Measurements from ENCODE around the gene ASB2. TPM values are rescaled to one million over a fixed set of nuclear protein-coding genes. Genes with fewer than 3 reads are reported as not detected.

ASB2 gene
- total and polyA plus RNA-seq, 2 of the 8 experiments (the other 6 are each of a cell fraction or from before 2014, with no cell fraction given), result 1.0 to 2.1 TPM

DNA sequence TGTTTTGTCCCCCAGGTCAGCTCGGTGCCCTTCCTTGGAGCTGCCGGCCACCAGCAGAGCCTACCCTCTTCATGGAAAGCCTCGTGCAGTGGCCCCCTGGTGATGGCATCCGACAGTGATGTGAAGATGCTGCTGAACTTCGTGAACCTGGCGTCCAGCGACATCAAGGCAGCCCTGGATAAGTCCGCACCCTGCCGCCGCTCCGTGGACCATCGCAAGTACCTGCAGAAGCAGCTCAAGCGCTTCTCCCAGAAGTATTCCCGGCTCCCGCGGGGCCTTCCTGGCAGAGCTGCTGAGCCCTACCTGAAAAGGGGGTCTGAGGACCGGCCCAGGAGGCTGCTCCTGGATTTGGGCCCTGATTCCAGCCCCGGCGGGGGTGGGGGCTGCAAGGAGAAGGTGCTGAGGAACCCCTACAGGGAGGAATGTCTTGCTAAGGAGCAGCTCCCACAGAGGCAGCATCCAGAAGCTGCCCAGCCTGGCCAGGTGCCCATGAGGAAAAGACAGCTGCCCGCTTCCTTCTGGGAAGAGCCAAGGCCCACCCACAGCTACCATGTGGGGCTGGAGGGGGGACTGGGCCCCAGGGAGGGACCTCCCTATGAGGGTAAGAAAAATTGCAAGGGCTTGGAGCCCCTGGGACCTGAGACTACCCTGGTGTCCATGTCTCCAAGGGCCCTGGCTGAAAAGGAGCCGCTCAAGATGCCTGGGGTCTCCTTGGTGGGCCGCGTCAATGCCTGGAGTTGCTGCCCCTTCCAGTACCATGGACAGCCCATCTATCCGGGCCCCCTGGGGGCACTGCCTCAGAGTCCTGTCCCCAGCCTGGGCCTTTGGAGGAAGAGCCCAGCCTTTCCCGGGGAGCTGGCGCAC is 48.0 kb downstream of the ASB2 start:
- H2BK120ac ChIP-seq (replicated peaks; ENCODE audit: low read depth, low read length), result no peak overlapping the region
- no peak overlapping the region for H2BK12ac ChIP-seq (ENCODE audit: low read depth, low read length)
- H3K9ac ChIP-seq (replicated peaks in 1 of 4; ENCODE audit: extremely low read depth in 1 of 4, low read depth in 3 of 4, low read length in 3 of 4), result no peak overlapping the region
- no peaks in the 10 kb centered on the region for H3K23me2 ChIP-seq (ENCODE audit: low read depth, low read length)
- no peak overlapping the region for H4K91ac ChIP-seq (replicated peaks; ENCODE audit: insufficient read length, low read length)
- no peak overlapping the region for H3K14ac ChIP-seq (ENCODE audit: insufficient read length)
- TF ChIP-seq KDM5A (IDR thresholded peaks at IDR 0.05; ENCODE audit: low read length) (no peak), GABPA (IDR thresholded peaks at IDR 0.05; ENCODE audit: borderline replicate concordance, insufficient read depth, low read length) (no peak), SIN3A (conservative IDR thresholded peaks at IDR 0.05 in 1 of 2, IDR thresholded peaks at IDR 0.05 in 1 of 2; ENCODE audit: low read depth in 1 of 2, low read length in 2 of 2) (no peak), CTBP2 (IDR thresholded peaks at IDR 0.05; ENCODE audit: borderline replicate concordance, insufficient read depth, insufficient read length, low read length) (no peak), TAF7 (optimal IDR thresholded peaks at IDR 0.05; ENCODE audit: borderline replicate concordance, low read depth, low read length) (no peak), RAD21 (IDR thresholded peaks at IDR 0.05 in 1 of 2, conservative IDR thresholded peaks at IDR 0.05 in 1 of 2; ENCODE audit: low read depth in 2 of 2, low read length in 2 of 2) (no peak)
- no peak overlapping the region for H3K27ac ChIP-seq (ENCODE audit: low read depth, low read length)
- H2AFZ ChIP-seq (ENCODE audit: low read length), result no peak overlapping the region
- H3K79me2 ChIP-seq (ENCODE audit: control insufficient read depth in 1 of 2, insufficient read depth in 2 of 2, low read length in 2 of 2), result no peaks in the 10 kb centered on the region
- H3K23ac ChIP-seq (ENCODE audit: insufficient read length), result no peak overlapping the region
- DNase-seq (ENCODE audit: low read depth in 1 of 2, low spot score in 2 of 2), result no peak
- 90% methylated on average over 25 of the region's 26 CpGs; no CpG with 5 or more reads in 1 of the 2 experiments for WGBS, 2 experiments (ENCODE audit: extremely low coverage in 1 of 2, insufficient coverage in 1 of 2, insufficient read length in 1 of 2, insufficient replicate concordance in 2 of 2, low coverage in 1 of 2, low lambda C conversion rate in 2 of 2, missing lambda C conversion rate in 1 of 2)
- no peaks in the 10 kb centered on the region for H4K20me1 ChIP-seq (replicated peaks in 1 of 2; ENCODE audit: control insufficient read depth in 1 of 2, insufficient read depth in 2 of 2, low read length in 2 of 2)
- H3K4me1 ChIP-seq (replicated peaks in 1 of 4; ENCODE audit: control insufficient read depth in 3 of 4, insufficient read depth in 4 of 4, low read length in 3 of 4), result peaks cover 0 to 5% (median 0%) of the 10 kb centered on the region in 4 experiments; a peak in 1 of 7 replicates
- no peaks in the 10 kb centered on the region for H3K79me1 ChIP-seq (ENCODE audit: low read depth, low read length)
- H3K56ac ChIP-seq (replicated peaks; ENCODE audit: insufficient read length, low read depth, low read length), result no peak overlapping the region
- no peak overlapping the region for H2BK20ac ChIP-seq (ENCODE audit: low read length)
- H4K8ac ChIP-seq (ENCODE audit: extremely low read depth, insufficient read depth, low read length), result no peak overlapping the region
- no peaks in the 10 kb centered on the region for H3K9me3 ChIP-seq (ENCODE audit: insufficient read depth in 2 of 2, low read depth in 1 of 2, low read length in 1 of 2)
- H2BK5ac ChIP-seq (ENCODE audit: low read depth, low read length), result no peak overlapping the region
- H2AK5ac ChIP-seq (ENCODE audit: low read depth, low read length), result no peak overlapping the region
- no peak overlapping the region for H3K4me2 ChIP-seq (ENCODE audit: insufficient read depth in 1 of 2, low read depth in 2 of 2, low read length in 2 of 2)
- FAIRE-seq, result no peak
- ChIA-PET POLR2A (ENCODE audit: partially characterized antibody) (interaction anchor here (1.6 kb wide), 1 partner anchor 7 kb away, joined by 4 read pairs; no protein-coding TSS in a partner anchor), CTCF (ENCODE audit: partially characterized antibody) (interaction anchor here (1.0 to 3.7 kb wide), 2 partner anchors 9 to 279 kb away, joined by 3 to 29 read pairs; no protein-coding TSS in a partner anchor)
- no peak overlapping the region for H3K4me3 ChIP-seq (ENCODE audit: extremely low read depth in 1 of 4, insufficient read depth in 2 of 4, low read depth in 3 of 4, low read length in 4 of 4)
- no peak overlapping the region for H2BK15ac ChIP-seq (ENCODE audit: low read length)
- no peak overlapping the region for H3K18ac ChIP-seq (ENCODE audit: extremely low read depth, low read length)
- H4K5ac ChIP-seq (ENCODE audit: insufficient read length, low read depth, low read length), result no peak overlapping the region
- no peaks in the 10 kb centered on the region for H3K27me3 ChIP-seq (replicated peaks in 1 of 4; ENCODE audit: control insufficient read depth in 3 of 4, extremely low read depth in 1 of 4, insufficient read depth in 3 of 4, low read length in 3 of 4)
- no peak overlapping the region for H3K4ac ChIP-seq (replicated peaks; ENCODE audit: insufficient read length, low read depth, low read length)
- H3K36me3 ChIP-seq (ENCODE audit: control insufficient read depth in 2 of 4, insufficient read depth in 4 of 4, low read length in 3 of 4), result no peaks in the 10 kb centered on the region
